ENCODE results near the gene CEACAM4. TPM values are rescaled to one million over a fixed set of nuclear protein-coding genes. Genes with fewer than 3 reads are reported as not detected.
"Not testable (repeated sequence)": the region's sequence is repeated elsewhere in the genome, so short reads cannot be mapped to it uniquely, and the experiment has no call there.

CEACAM4 gene
- total RNA-seq, result 0.59 TPM

- no peak for DNase-seq
These were observed at the start of gene CEACAM4 for GRCh38 chr19:41626877-41627276. Gene CEACAM4, minus strand, starts transcription at chr19:41627074. Its CDS starts 111 bp downstream, at chr19:41626963.

- no peak for DNase-seq
These were observed 44.6 kb upstream of the CEACAM4 start for GRCh38 chr19:41671486-41671885.

- DNase-seq, result no peak
These were observed 43.9 kb upstream of the CEACAM4 start for GRCh38 chr19:41670755-41671154.

- no peak for DNase-seq
These were observed 41.4 kb upstream of the CEACAM4 start for GRCh38 chr19:41668315-41668714.

- no peak for DNase-seq
These were observed 39.2 kb upstream of the CEACAM4 start for GRCh38 chr19:41666075-41666474.

- DNase-seq, result no peak
These were observed 30.3 kb upstream of the CEACAM4 start for GRCh38 chr19:41657157-41657556.

- DNase-seq, result not testable (repeated sequence)
These were observed 29.9 kb upstream of the CEACAM4 start for GRCh38 chr19:41656756-41657155.

GRCh38 chr19:41652250-41652649 is 25.4 kb upstream of the CEACAM4 start:
- no peak for DNase-seq

GRCh38 chr19:41649827-41650226 is 23.0 kb upstream of the CEACAM4 start:
- DNase-seq, result no peak

- DNase-seq, result no peak
These were observed 19.8 kb upstream of the CEACAM4 start for GRCh38 chr19:41646589-41647204.

GRCh38 chr19:41641879-41642485 is 15.1 kb upstream of the CEACAM4 start:
- no peak for DNase-seq

GRCh38 chr19:41638641-41639081 is 11.8 kb upstream of the CEACAM4 start:
- DNase-seq, result no peak

GRCh38 chr19:41637484-41637883 is 10.6 kb upstream of the CEACAM4 start:
- no peak for DNase-seq

- DNase-seq, result no peak
These were observed 1.2 kb upstream of the CEACAM4 start for GRCh38 chr19:41627966-41628675.

GRCh38 chr19:41626278-41626677 is 596 bp downstream of the CEACAM4 start:
- no peak for DNase-seq

GRCh38 chr19:41624937-41625336 is 1.9 kb downstream of the CEACAM4 start:
- DNase-seq, result no peak

- DNase-seq, result no peak
These were observed 2.4 kb downstream of the CEACAM4 start for GRCh38 chr19:41624515-41624914.

GRCh38 chr19:41623360-41623759 is 3.5 kb downstream of the CEACAM4 start:
- DNase-seq, result no peak

- no peak for DNase-seq
These were observed 5.2 kb downstream of the CEACAM4 start for GRCh38 chr19:41621654-41622053.

GRCh38 chr19:41621226-41621625 is 5.6 kb downstream of the CEACAM4 start:
- no peak for DNase-seq

GRCh38 chr19:41620171-41620570 is 6.7 kb downstream of the CEACAM4 start:
- DNase-seq, result no peak

- DNase-seq, result no peak
These were observed 7.8 kb downstream of the CEACAM4 start for GRCh38 chr19:41619018-41619556.
